Subcutaneous abdominal adipose tissue (tissue), 5 donors: ENCODE results near the gene FUS.
A peak's percentile ranks its signal among the peaks of the same experiment; 100 is the strongest.

Experiments used
- H3K27ac ChIP-seq: one replicate; pipeline ENCODE4 v1.7.0; 2013; ENCODE audit warnings: low read depth, mild to moderate bottlenecking, inconsistent platforms, low read length, moderate library complexity
- H3K27me3 ChIP-seq, 5 donors: one replicate each; pipeline ENCODE4 v1.7.0; 2013; ENCODE audit warnings: low read length in 5 of 5, inconsistent platforms in 1 of 5; ENCODE audit not compliant: control insufficient read depth in 5 of 5, insufficient read depth in 4 of 5
- H3K36me3 ChIP-seq, 5 donors: one replicate each; pipeline ENCODE4 v1.7.0; 2013; ENCODE audit warnings: low read length in 5 of 5; ENCODE audit not compliant: control insufficient read depth in 5 of 5, insufficient read depth in 5 of 5
- H3K4me1 ChIP-seq, 5 donors: one replicate each; pipeline ENCODE4 v1.7.0; 2013; ENCODE audit warnings: low read length in 5 of 5, mild to moderate bottlenecking in 3 of 5, moderate library complexity in 1 of 5; ENCODE audit not compliant: control insufficient read depth in 5 of 5, insufficient read depth in 5 of 5
- H3K4me3 ChIP-seq, 5 donors: one replicate each; pipeline ENCODE4 v1.7.0; 2013; ENCODE audit warnings: low read length in 5 of 5, low read depth in 1 of 5
- H3K9ac ChIP-seq, 5 donors: one replicate each; pipeline ENCODE4 v1.7.0; 2013; ENCODE audit warnings: low read length in 5 of 5, mild to moderate bottlenecking in 4 of 5, moderate library complexity in 3 of 5
- H3K9me3 ChIP-seq, 5 donors: one replicate each; pipeline ENCODE4 v1.7.0; 2013; ENCODE audit warnings: low read length in 5 of 5; ENCODE audit not compliant: control insufficient read depth in 5 of 5
- donor health status: healthy.
- donor health status: healthy.
- donor health status: healthy.
- donor health status: healthy.
- donor health status: healthy.

Gene FUS

DNA sequence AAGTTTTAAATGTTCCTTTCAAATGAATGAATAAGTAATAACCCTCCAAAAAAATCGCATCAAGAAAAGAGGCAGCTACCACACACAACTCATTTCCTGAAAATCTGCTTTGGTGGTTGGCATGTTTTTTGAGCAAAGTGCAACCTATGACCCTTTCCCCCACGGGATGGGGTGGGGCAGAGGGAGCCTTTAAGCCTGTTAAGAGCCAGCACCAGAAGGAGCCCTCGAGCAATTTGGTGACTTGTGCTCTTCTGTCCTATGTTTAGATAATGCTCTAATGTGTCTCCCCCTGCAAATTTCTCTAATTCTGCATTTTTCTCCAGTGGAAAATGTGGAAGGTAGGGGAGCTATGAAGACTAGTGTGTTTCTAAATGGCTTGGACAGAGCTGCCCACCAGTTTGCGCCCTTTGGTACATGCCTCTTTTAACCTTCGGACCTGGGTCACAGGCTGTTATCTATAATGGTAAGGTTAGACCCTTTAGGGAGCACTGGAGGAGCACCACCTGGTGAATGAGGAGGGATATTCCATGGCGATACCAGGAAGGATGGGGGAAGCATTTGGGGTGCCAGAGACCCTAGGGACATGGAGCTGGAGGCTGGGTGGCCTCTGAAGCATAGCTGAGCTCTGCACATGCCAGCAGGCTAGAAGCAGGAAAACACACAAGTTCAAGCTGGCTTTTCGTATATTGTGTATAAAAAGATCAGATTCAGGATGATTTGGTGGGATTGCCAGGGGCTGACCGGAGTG, 21.1 kb downstream of the FUS start:
- Histone ChIP-seq H3K9ac (peak overlapping the region in 2 of 5 donors; percentile 66 to 74), H3K9me3 (no peaks in the 10 kb centered on the region), H3K4me3 (peak overlapping the region; percentile 68 to 93 (median 82)), H3K27me3 (peaks cover 0 to 3% (median 0%) of the 10 kb centered on the region in 5 donors), H3K4me1 (peaks cover 0 to 38% (median 36%) of the 10 kb centered on the region in 5 donors), H3K36me3 (peaks cover 2 to 25% (median 19%) of the 10 kb centered on the region in 5 donors), H3K27ac (no peak overlapping the region)

DNA sequence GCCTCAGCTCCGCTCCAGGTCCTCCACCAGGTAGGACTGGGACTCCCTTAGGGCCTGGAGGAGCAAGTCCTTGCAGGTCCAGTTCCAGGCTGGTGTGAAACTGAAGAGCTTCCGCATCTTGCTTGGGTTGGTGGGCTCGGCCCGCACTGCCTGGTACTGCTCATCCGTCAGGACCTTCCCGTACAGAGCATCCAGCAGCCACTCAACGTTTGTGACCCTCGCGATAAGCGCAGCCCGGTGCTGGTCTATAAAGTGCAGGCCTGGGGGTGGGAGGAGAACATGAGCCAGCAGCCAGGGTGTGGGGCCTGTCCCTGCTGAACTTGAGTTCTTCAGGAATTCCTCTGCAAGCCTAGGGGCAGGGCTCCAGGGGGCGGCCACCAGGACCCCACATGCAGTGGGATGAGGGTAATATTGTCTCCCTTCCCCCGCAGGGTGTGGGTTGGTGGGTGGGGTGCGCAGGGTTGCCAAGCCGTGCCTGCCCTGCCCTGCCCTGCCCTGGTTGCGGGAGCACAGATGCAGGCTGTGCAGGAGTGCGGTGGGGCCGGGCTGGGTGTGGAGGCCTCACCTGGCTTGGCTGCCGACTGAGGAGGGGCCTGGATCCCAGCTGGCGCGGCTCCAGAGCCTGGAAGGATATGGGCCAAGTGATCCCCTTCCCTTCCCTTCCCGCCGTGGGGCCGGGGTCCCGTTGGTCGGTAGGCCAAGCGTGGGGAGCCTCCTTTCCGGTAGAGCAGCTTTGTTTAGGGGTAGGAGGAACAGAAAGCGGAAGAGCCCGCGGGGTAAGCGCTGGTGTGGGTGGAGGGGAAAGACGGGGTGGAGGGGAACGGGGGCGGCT, 21.9 kb downstream of the FUS start:
- Histone ChIP-seq H3K9ac (peak overlapping the region in 3 of 5 donors; percentile 41 to 74 (median 66)), H3K9me3 (no peaks in the 10 kb centered on the region), H3K27me3 (peaks cover 0 to 3% (median 0%) of the 10 kb centered on the region in 5 donors), H3K36me3 (peaks cover 0 to 20% (median 13%) of the 10 kb centered on the region in 5 donors), H3K27ac (no peak overlapping the region), H3K4me1 (peaks cover 0 to 38% (median 36%) of the 10 kb centered on the region in 5 donors), H3K4me3 (peak overlapping the region; percentile 68 to 93 (median 82))

DNA sequence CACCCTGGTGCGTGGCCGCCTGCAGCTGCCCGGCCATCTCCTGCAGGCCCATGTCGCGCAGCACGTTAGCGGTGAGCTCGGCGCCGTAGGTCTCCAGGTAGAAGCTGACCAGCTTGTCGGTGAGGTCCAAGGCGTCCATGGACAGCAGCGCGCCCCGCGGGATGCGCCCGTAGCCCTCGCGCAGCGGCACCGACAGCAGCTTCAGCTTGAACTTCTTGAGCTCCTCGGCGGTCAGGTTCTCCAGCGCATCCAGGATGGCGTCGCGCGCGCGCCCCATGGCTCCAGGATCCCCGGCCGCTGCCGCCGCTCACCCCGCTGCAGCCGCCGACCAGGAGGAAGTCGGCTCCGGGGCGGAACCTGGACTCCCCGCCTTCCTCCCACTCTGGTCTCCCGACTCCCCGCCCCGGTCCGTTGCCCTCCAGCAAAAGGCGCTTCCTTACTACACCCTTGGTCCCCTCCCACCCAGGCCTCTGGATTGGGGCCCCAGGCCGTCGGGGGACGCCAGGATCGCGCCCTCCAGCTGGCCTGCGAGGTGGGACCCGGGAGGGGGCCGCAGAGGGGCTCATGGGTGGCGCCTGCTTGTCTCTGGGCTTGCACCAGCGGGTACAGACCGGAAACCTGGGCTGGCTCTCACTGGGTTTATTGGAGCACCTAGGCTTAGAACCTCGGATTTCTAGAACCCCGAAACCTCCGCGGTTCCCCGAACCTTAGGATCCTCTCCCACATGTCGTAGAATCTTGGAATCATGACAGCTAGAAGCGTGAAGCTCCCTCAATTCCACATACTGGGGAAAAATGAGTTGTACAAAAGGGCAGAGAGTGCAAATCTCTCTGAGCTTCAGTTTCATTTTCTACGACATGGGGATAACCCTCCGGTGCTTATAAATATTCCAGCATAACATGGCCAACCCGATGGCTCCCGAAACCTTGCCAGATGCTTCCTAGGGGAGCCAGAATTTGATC, 22.8 kb downstream of the FUS start, which contains the start of gene PYCARD:
Gene PYCARD (minus strand): TSS at position 347 of the 962 bp plus-strand sequence. CDS start 70 bp downstream, at position 277.
- no peak within 1 kb of the TSS for H3K27ac ChIP-seq
- H3K4me3 ChIP-seq, result peak within 1 kb of the TSS; percentile 68 to 93 (median 82)
- no peaks in the 10 kb centered on the region for H3K9me3 ChIP-seq
- H3K27me3 ChIP-seq, result peaks cover 0 to 9% (median 5%) of the 10 kb centered on the region in 5 donors
- peaks cover 0 to 38% (median 36%) of the 10 kb centered on the region in 5 donors for H3K4me1 ChIP-seq
- peaks cover 0 to 18% (median 12%) of the 10 kb centered on the region in 5 donors for H3K36me3 ChIP-seq
- peak within 1 kb of the TSS; percentile 26 to 74 (median 54) for H3K9ac ChIP-seq

DNA sequence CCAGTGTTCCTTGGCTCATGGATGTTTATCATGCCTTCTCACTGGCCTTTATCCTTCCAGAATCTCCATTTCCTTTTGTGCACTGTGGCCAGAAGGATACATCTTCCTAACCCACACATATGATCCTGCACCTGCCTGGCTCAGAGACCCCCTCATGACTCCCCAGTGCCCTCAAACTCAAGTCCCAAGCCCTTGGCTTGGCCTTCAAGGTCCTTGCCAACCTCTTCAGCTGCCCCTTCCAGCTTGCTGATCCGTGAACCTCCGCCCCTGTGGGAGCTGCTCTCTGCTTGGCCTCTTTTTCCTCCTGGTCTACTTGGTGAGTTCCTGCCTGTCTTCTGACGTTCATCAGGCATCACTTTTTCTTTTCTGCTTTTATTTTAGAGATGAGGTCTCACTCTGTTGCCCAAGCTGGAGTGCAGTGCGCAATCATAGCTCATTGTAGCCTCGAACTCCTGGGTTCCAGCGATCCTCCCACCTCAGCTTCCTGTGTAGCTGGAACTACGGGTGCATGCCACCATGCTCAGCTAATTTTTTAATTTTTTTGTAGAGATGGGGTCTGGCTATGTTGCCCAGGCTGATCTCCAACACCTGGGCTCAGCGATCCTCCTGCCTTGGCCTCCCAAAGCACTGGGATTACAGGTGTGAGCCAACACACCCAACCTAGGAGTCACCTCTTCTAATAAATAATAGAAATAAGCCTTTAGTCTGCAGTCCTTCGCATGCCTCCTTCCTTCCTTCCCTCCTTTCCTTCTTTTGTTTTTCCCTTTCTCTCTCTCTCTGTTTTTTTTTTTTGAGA, 25.1 kb downstream of the FUS start:
- Histone ChIP-seq H3K36me3 (peaks cover 0 to under 1% (median 0%) of the 10 kb centered on the region in 5 donors), H3K4me3 (no peak overlapping the region), H3K27ac (no peak overlapping the region), H3K9ac (no peak overlapping the region), H3K27me3 (peaks cover 0 to 9% (median 5%) of the 10 kb centered on the region in 5 donors), H3K4me1 (peaks cover 0 to 35% (median 29%) of the 10 kb centered on the region in 5 donors), H3K9me3 (no peaks in the 10 kb centered on the region)

DNA sequence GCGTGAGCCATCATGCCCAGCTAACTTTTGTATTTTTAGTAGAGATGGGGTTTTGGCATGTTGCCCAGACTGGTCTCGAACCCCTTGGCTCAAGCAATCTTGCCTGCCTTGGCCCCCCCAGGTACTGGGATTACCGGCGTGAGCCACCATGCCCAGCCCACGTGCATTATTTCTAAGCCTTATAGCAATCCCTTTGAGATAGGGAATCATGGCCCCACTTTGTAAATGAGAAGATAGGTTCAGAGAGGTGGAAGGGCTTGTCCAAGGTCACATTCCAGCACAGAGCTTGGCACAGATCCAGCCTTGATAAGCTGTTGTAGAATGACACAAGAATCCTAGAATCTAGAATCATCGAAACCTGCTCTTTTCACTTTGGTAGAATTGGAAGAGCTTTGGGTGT, 26.8 kb downstream of the FUS start:
- no peak overlapping the region for H3K4me3 ChIP-seq
- no peaks in the 10 kb centered on the region for H3K36me3 ChIP-seq
- peaks cover 0 to 8% (median 5%) of the 10 kb centered on the region in 5 donors for H3K27me3 ChIP-seq
- peaks cover 0 to 21% (median 16%) of the 10 kb centered on the region in 5 donors for H3K4me1 ChIP-seq
- no peak overlapping the region for H3K9ac ChIP-seq
- no peak overlapping the region for H3K27ac ChIP-seq
- no peaks in the 10 kb centered on the region for H3K9me3 ChIP-seq

DNA sequence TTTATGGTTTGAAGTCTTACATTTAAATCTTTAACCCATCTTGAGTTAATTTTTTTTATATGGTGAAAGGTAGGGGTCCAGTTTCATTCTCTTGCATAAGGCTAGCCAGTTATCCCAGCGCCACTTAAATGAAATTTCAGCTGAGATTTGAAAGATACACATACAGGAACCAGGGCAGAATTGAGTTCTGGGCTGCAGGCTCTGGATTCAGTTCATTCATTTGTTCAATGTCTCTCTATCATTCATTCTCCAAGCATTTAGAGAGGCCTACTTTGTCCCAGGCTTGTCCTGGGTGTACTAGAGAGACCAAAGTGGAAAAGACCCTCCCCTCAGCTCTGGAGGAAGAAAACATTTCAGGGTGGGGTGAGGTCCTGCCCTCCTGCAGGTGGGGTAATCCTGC, 33.4 kb downstream of the FUS start:
- Histone ChIP-seq H3K27me3 (peaks cover 13 to 42% (median 33%) of the 10 kb centered on the region in 5 donors), H3K4me1 (peaks cover 0 to 27% (median 26%) of the 10 kb centered on the region in 5 donors), H3K36me3 (no peaks in the 10 kb centered on the region), H3K27ac (no peak overlapping the region), H3K4me3 (no peak overlapping the region), H3K9me3 (no peaks in the 10 kb centered on the region), H3K9ac (no peak overlapping the region)

DNA sequence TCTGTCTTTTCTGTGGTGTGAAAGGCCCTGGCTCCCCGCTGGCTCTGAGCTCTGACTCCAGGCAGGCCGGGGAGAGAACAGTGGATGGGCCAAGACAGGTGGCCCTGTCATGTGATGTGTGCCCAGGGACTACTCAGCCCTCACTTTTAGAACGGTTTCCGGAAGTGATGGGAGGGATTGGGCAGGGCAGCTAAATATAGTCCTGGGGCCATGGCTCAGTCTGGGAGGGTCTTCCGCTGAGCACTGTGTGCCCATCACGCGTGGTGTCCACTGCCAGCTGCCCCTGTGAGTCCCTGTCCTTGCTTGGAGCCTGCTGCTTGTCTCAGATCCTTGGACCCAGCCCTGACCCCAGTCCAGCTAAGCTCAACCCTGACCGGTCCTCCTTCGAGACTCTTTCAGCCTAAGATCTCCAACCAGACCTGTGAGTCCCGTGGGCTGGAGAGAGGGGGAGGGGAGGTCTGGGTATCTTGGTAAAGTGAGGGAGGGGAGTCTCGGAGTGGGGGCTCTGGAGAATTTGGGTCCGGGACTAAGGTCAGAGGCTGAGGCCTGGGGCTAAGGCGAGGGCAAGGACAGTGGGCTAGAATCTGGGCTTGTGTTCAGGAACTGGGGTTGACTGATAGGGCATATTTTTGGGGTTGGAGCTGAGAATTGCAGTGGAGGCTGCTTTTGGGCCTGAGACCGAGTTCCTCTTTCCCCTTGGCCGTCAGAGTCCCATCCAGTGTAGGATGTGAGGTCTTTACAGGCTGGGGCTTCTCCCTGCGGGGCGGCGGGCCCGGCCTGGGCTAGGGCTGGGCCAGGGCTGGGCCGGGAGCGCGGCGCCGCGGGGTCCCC, 34.2 kb downstream of the FUS start, which contains the start of gene TRIM72:
Gene TRIM72 (plus strand): TSS at position 243 of the 831 bp plus-strand sequence. CDS start 620 bp downstream, outside the sequence.
- H3K36me3 ChIP-seq, result no peaks in the 10 kb centered on the region
- peaks cover 19 to 47% (median 38%) of the 10 kb centered on the region in 5 donors for H3K27me3 ChIP-seq
- no peaks in the 10 kb centered on the region for H3K9me3 ChIP-seq
- peaks cover 0 to 27% (median 26%) of the 10 kb centered on the region in 5 donors for H3K4me1 ChIP-seq
- no peak within 1 kb of the TSS for H3K27ac ChIP-seq
- no peak within 1 kb of the TSS for H3K9ac ChIP-seq
- H3K4me3 ChIP-seq, result peak within 1 kb of the TSS in 3 of 5 donors; percentile 58 to 66 (median 59)

DNA sequence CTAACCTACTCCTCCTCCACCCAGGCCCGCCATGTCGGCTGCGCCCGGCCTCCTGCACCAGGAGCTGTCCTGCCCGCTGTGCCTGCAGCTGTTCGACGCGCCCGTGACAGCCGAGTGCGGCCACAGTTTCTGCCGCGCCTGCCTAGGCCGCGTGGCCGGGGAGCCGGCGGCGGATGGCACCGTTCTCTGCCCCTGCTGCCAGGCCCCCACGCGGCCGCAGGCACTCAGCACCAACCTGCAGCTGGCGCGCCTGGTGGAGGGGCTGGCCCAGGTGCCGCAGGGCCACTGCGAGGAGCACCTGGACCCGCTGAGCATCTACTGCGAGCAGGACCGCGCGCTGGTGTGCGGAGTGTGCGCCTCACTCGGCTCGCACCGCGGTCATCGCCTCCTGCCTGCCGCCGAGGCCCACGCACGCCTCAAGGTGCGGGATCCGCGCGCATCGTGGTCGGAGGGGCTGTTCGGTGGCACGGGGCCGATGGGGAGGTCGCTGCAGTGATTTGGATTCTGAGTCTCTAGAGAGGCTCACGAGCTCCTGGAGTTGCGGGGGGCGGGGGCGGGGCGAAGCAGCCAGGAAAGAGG, 34.9 kb downstream of the FUS start:
- peak overlapping the region in 4 of 5 donors; percentile 48 to 66 (median 58) for H3K4me3 ChIP-seq
- H3K9me3 ChIP-seq, result no peaks in the 10 kb centered on the region
- no peak overlapping the region for H3K27ac ChIP-seq
- H3K4me1 ChIP-seq, result peaks cover 0 to 27% (median 26%) of the 10 kb centered on the region in 5 donors
- peaks cover 22 to 49% (median 43%) of the 10 kb centered on the region in 5 donors for H3K27me3 ChIP-seq
- peak overlapping the region in 1 of 5 donors; percentile 53 for H3K9ac ChIP-seq
- H3K36me3 ChIP-seq, result no peaks in the 10 kb centered on the region
